HPDE6-E6E7 (cell line): ENCODE results near the gene PDE4B.
A peak's percentile ranks its signal among the peaks of the same experiment; 100 is the strongest.

Experiments
- DNase-seq: peaks from one replicate; pipeline ENCODE4 v3.0.0; 2011; ENCODE audit warnings: missing footprints; ENCODE audit errors: extremely low spot score

Gene PDE4B

GRCh38 chr1:66262208-66262963, 469.7 kb downstream of the PDE4B start:
- DNase-seq = peak; percentile 57

- DNase-seq = no peak
Measured at GRCh38 chr1:66265268-66265667, 472.6 kb downstream of the PDE4B start.

- no peak for DNase-seq
Measured at GRCh38 chr1:66265796-66266195, 473.1 kb downstream of the PDE4B start.

- DNase-seq = no peak
Measured at GRCh38 chr1:66266350-66266749, 473.7 kb downstream of the PDE4B start.

- DNase-seq = no peak
Measured at GRCh38 chr1:66266756-66267155, 474.1 kb downstream of the PDE4B start.

- DNase-seq = no peak
Measured at GRCh38 chr1:66267201-66267940, 474.7 kb downstream of the PDE4B start.

GRCh38 chr1:66269222-66269621, 476.5 kb downstream of the PDE4B start:
- no peak for DNase-seq

- DNase-seq = no peak
Measured at GRCh38 chr1:66270119-66270812, 477.6 kb downstream of the PDE4B start.

GRCh38 chr1:66271216-66271903, 478.7 kb downstream of the PDE4B start:
- peak; percentile 62 for DNase-seq

- peak; percentile 27 for DNase-seq
Measured at GRCh38 chr1:66271904-66272254, 479.2 kb downstream of the PDE4B start.

- DNase-seq = no peak
Measured at GRCh38 chr1:66273656-66274055, 481.0 kb downstream of the PDE4B start.

GRCh38 chr1:66274634-66275033, 481.9 kb downstream of the PDE4B start:
- peak; percentile 20 for DNase-seq

- no peak for DNase-seq
Measured at GRCh38 chr1:66275083-66275482, 482.4 kb downstream of the PDE4B start.

GRCh38 chr1:66275601-66276023, 482.9 kb downstream of the PDE4B start:
- no peak for DNase-seq

- no peak for DNase-seq
Measured at GRCh38 chr1:66276218-66276617, 483.5 kb downstream of the PDE4B start.

- no peak for DNase-seq
Measured at GRCh38 chr1:66278260-66279021, 485.7 kb downstream of the PDE4B start.

GRCh38 chr1:66281808-66282207, 489.1 kb downstream of the PDE4B start:
- DNase-seq = no peak

GRCh38 chr1:66282343-66282852, 489.7 kb downstream of the PDE4B start:
- DNase-seq = no peak

- DNase-seq = no peak
Measured at GRCh38 chr1:66282891-66283621, 490.4 kb downstream of the PDE4B start.

GRCh38 chr1:66283622-66284041, 490.9 kb downstream of the PDE4B start:
- no peak for DNase-seq
